Measurements from ENCODE around the gene DNASE1.
"Not testable (repeated sequence)": the region's sequence is repeated elsewhere in the genome, so short reads cannot be mapped to it uniquely, and the experiment has no call there.

The DNASE1 gene

GRCh38 chr16:3654249-3654991 lies at the start of gene DNASE1:
DNASE1 (plus strand) TSS chr16:3654691; CDS start chr16:3655374, 683 bp downstream.
- peak; percentile 58 for DNase-seq (ENCODE audit: low spot score)

DNA sequence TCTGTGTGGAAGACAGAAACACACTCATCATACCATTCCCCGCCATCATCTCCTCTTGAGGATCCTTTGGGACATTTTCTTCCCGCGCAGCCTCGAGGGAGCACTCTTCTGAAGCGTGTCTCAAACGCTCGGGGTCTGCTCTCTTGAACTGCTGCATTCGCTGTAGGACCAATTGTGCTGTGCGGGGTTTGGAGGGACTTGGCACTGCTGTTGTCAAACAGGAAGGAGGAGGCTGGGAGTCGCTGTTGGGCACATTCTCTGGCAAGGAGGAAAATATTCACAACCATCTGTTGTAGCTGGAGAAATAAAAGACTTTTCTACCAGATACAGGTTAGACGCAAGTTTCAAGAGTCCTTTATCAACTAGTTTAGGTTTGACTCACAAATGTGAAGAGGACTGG lies 48.0 kb upstream of the DNASE1 start:
- no peak for DNase-seq (ENCODE audit: low spot score)

- no peak for DNase-seq (ENCODE audit: low spot score)
Measured at GRCh38 chr16:3607161-3607560, 47.3 kb upstream of the DNASE1 start.

DNA sequence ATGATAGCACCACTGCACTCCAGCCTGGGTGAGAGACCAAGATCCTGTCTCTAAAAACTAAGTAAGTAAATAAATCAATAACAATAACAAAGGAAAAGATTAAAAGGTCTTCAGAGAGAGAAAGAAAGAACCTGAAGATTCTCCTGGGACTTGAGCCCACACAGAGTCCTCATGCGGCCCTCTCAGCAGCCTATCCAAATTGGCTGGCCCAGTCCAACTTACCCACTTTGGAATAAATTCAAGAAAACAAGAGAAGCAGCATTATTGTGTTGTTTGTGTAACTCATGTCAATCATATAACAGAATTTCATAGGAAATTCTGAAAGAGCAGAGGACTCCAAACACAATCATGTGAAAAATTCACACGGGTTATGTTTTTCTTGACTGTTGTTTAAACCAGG lies 46.9 kb upstream of the DNASE1 start:
- DNase-seq (ENCODE audit: low spot score): no peak

- no peak for DNase-seq (ENCODE audit: low spot score)
Measured at GRCh38 chr16:3608069-3608468, 46.4 kb upstream of the DNASE1 start.

GRCh38 chr16:3608976-3609375 lies 45.5 kb upstream of the DNASE1 start:
- not testable (repeated sequence) for DNase-seq (ENCODE audit: low spot score)

GRCh38 chr16:3609895-3610697 lies 44.4 kb upstream of the DNASE1 start:
- no peak for DNase-seq (ENCODE audit: low spot score)

- DNase-seq (ENCODE audit: low spot score): no peak
Measured at GRCh38 chr16:3610698-3611145, 43.8 kb upstream of the DNASE1 start.

DNA sequence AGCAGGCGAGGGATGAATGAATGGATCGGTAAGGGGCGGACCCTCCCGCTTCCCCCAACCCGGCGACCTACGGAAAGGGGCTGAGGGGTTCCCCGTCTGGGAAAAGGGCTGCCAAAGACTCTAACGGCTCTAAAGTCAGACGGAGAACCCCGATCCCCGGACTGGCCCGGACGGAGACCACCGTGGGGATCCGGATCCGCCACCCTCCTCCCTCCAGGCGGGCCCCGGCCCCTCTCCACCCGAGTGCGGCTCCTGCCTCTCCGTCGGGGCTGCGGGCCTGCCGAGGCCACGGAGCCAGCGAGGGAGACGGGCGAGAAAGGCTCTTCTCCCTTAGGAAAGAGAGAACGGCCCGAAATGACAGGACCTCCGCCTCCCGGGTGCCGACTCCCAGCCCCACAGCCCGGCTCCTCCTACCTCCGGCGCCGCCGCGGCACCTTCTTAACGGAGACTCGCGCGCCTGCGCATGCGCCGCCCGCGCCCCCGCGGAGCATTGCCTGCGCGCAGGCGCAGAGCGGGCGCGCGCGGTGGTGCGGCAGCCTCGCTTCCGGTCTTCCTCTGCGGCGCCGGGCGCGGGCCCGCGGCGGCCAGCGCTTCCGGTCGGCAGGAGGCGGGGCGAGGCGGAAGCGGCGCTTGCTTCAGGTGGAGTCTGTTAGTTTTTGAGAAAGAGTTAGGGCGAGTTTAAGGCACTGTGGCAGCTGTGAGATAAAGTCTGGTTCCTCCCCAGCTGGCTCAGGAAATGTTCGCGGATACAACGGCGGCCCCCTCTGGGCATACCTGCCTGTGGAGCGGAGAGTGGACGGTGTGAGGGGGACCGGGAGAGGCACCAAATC lies 43.1 kb upstream of the DNASE1 start, which contains the start of gene SLX4:
SLX4 (minus strand) TSS at position 461 of the 830 bp plus-strand sequence. CDS start 2,642 bp downstream, outside the sequence.
- peak; percentile 90 for DNase-seq (ENCODE audit: low spot score)

- DNase-seq (ENCODE audit: low spot score): no peak
Measured at GRCh38 chr16:3612510-3613466, 41.7 kb upstream of the DNASE1 start.

DNA sequence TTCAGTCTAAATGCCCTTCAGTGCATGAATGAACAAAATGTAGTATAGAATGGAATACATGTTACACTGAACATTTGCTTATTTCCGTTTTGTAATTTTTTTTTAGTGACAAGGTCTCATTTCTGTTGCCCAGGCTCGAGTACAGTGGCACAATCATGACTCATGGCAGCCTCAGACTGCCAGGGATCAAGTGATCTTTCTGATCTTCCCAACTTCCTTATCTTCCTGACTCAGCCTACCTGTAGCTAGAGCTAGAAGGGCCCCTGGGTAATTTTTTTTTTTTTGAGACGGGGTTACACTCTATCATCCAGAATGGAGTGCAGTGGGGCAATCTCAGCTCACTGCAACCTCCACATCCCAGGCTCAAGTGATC lies 35.7 kb upstream of the DNASE1 start:
- DNase-seq (ENCODE audit: low spot score): no peak

DNA sequence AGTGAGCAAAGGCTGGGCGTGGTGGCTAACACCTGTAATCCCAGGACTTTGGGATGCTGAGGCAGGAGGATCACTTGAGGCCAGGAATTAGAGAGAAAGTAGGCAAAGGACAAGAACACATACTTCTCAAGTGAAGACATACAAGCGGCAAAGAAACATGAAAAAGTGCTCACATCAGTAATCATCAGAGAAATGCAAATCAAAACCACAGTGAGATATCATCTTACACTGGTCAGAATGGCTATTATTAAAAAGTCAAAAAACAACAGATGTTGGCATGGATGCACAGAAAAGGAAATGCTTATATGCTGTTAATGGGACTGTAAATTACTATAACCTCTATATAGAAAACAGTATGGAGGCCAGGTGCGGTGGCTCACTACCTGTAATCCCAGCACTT lies 30.8 kb upstream of the DNASE1 start:
- no peak for DNase-seq (ENCODE audit: low spot score)

- no peak for DNase-seq (ENCODE audit: low spot score)
Measured at GRCh38 chr16:3625331-3625730, 29.2 kb upstream of the DNASE1 start.

- DNase-seq (ENCODE audit: low spot score): peak; percentile 37
Measured at GRCh38 chr16:3625911-3626732, 28.4 kb upstream of the DNASE1 start.

- no peak for DNase-seq (ENCODE audit: low spot score)
Measured at GRCh38 chr16:3637371-3637923, 17.0 kb upstream of the DNASE1 start.

DNA sequence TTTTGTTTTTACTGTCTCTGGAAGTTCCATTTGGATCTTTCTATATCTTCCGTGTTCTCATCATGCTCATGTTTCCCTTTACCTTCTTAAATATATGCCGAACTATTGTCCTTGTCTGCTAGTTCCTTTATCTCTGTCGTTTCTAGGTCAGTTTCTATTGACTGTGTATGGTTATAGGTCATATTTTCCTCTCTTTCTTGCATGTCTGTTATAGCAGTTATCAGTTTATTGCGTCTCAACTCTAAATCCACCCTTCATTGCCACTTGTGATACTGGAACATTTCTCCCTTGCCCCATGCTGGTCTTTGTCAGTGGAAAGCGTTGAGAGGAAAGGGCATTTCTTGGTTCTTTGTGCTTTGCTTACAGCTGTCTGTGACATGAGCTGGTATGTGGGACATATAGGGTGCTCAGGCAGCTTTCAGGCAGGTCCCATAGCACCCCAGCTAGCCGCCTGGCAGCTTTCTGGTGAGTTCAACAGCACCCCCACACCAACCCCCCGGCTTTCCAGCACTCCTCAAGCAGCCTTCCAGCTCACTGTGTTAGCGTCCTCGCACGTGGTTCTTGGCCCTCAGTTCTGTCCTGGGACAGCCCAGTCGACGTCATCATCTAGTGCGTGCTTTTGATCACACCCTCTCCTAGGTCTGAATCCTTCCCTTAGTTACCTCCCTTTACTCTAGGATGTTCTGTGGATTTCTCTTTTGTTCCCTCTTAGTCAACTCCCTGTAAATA lies 15.4 kb upstream of the DNASE1 start:
- DNase-seq (ENCODE audit: low spot score): no peak

DNA sequence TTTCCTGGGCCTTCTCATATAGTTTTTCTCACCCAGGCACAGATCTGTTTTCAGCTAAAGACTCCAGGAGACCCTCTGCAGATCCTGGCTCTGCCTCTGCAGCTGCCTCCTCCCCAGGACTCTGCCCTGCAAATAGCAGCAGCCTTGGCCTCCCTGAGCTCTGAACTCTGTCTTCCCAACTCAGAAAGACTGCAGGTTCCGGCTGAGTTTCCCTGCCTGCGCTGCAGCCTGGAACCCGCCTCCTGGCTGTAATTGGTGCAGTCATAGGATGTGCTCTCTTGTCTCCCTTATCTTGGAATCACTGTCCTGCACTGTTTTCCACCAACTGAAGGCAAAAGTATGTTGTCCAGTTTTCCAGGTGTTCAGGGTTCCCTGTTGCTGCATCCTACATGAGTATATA lies 14.3 kb upstream of the DNASE1 start:
- no peak for DNase-seq (ENCODE audit: low spot score)

GRCh38 chr16:3640632-3641501 lies 13.6 kb upstream of the DNASE1 start:
- DNase-seq (ENCODE audit: low spot score): no peak

All from CD4-positive, alpha-beta T cell treated with Interleukin-15 for 4 hours (primary cell).